ENCODE data around the gene FSTL4.

GRCh38 chr5:133238426-133239205 is 373.7 kb downstream of the FSTL4 start:
- TF ChIP-seq POLR2A (IDR thresholded peaks at IDR 0.05) = no peak
- TF ChIP-seq, protein P1, sequence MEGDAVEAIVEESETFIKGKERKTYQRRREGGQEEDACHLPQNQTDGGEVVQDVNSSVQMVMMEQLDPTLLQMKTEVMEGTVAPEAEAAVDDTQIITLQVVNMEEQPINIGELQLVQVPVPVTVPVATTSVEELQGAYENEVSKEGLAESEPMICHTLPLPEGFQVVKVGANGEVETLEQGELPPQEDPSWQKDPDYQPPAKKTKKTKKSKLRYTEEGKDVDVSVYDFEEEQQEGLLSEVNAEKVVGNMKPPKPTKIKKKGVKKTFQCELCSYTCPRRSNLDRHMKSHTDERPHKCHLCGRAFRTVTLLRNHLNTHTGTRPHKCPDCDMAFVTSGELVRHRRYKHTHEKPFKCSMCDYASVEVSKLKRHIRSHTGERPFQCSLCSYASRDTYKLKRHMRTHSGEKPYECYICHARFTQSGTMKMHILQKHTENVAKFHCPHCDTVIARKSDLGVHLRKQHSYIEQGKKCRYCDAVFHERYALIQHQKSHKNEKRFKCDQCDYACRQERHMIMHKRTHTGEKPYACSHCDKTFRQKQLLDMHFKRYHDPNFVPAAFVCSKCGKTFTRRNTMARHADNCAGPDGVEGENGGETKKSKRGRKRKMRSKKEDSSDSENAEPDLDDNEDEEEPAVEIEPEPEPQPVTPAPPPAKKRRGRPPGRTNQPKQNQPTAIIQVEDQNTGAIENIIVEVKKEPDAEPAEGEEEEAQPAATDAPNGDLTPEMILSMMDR (IDR thresholded peaks at IDR 0.05) = no peak

Measured in ovary (tissue), 3 donors.